ENCODE results near the gene PVRIG.
"Not testable (repeated sequence)": the region's sequence is repeated elsewhere in the genome, so short reads cannot be mapped to it uniquely, and the experiment has no call there.

DNA sequence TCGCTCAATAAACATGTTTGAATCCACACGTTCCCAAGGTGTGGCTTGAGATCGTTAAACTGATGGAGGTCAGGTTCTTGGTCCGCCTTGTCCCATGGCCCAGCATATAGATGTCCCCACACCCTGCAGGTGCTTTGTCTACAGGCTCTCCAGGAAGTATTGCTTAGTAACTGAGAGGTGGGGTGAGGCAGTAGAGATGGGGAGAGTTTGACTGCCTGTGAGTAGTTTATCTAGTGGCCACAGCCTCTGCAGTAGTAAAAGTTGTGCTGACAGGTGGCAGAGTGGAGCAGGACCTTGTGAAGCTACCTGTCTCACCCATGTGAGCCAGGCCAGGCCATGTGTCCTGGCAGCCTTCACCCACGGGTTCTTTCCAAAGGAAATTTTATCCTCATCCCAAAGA, 5.4 kb upstream of the PVRIG start:
- TF ChIP-seq, protein P1, sequence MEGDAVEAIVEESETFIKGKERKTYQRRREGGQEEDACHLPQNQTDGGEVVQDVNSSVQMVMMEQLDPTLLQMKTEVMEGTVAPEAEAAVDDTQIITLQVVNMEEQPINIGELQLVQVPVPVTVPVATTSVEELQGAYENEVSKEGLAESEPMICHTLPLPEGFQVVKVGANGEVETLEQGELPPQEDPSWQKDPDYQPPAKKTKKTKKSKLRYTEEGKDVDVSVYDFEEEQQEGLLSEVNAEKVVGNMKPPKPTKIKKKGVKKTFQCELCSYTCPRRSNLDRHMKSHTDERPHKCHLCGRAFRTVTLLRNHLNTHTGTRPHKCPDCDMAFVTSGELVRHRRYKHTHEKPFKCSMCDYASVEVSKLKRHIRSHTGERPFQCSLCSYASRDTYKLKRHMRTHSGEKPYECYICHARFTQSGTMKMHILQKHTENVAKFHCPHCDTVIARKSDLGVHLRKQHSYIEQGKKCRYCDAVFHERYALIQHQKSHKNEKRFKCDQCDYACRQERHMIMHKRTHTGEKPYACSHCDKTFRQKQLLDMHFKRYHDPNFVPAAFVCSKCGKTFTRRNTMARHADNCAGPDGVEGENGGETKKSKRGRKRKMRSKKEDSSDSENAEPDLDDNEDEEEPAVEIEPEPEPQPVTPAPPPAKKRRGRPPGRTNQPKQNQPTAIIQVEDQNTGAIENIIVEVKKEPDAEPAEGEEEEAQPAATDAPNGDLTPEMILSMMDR (IDR thresholded peaks at IDR 0.05): not testable (repeated sequence)
- not testable (repeated sequence) for TF ChIP-seq POLR2A (IDR thresholded peaks at IDR 0.05)

Measured in testis (tissue), 2 donors.